HepG2 (cell line): ENCODE results near the gene SPAG7. TPM values are rescaled to one million over a fixed set of nuclear protein-coding genes. Genes with fewer than 3 reads are reported as not detected.

Experiments used
- ATAC-seq: fragments of 200-7000 bp; cut with Tn5 transposase; 3 replicates; pipeline ENCODE4 v1.9.1; 2020; ENCODE audit warnings: mild to moderate bottlenecking, moderate library complexity
- BruUV-seq: library from RNA; stranded (reverse); fragments of 400-500 nt; replicated peaks from 2 replicates; lab custom pipeline; 2021; lab: Mats Ljungman, UMichigan
- CTCF ChIA-PET: fragments of 300-600 bp; formaldehyde crosslinking; extraction: SDS; loops from one replicate; lab custom pipeline; 2021; ENCODE audit warnings: low total read pairs, inconsistent platforms, low intra/inter-chr PET ratio; lab: Yijun Ruan, JAX
- POLR2A ChIA-PET: fragments of 350-600 bp; sonication (Branson Sonifier 250); formaldehyde crosslinking; loops from one replicate; lab custom pipeline; 2020; ENCODE audit warnings: antibody characterized with exemption, inconsistent platforms; lab: Yijun Ruan, JAX
- DNase-seq: peaks from one replicate; pipeline ENCODE4 v3.0.0-alpha.2; 2015; ENCODE audit warnings: low spot score
- FAIRE-seq: peaks from 3 replicates; lab custom pipeline; 2011; peaks lifted over from hg19 to GRCh38; lab: Jason Lieb, UNC
- H2AFZ ChIP-seq: one replicate; pipeline ENCODE4 v1.6.1; 2011; ENCODE audit warnings: low read length, inconsistent platforms
- H3K27ac ChIP-seq: fragments of 300-600 bp; 3 replicates; pipeline ENCODE4 v1.8.0; 2011; ENCODE audit warnings: mixed run types, mild to moderate bottlenecking, mixed read lengths, low read length, inconsistent platforms; ENCODE audit not compliant: insufficient read depth; ENCODE audit errors: extremely low read length
- H3K27me3 ChIP-seq, 2 experiments: fragments of 200-600 bp in 1 of 2; 2 replicates in 1 of 2; 3 replicates in 1 of 2; pipeline versions ENCODE4 v1.6.0 to v1.8.0; 2011; ENCODE audit warnings: low read length in 2 of 2, mild to moderate bottlenecking in 2 of 2, moderate library complexity in 2 of 2, inconsistent platforms in 1 of 2; ENCODE audit not compliant: insufficient read depth in 2 of 2, control insufficient read depth in 1 of 2
- H3K36me3 ChIP-seq, 2 experiments: fragments of 200-600 bp in 1 of 2; replicated peaks in 1 of 2; 2 replicates in 1 of 2; 3 replicates in 1 of 2; pipeline versions ENCODE4 v1.5.1 to v1.8.0; 2011; ENCODE audit warnings: low read length in 2 of 2, inconsistent platforms in 1 of 2; ENCODE audit not compliant: insufficient read depth in 2 of 2, control insufficient read depth in 1 of 2
- H3K4me1 ChIP-seq: 2 replicates; pipeline ENCODE4 v1.5.1; 2012; ENCODE audit warnings: low read length, inconsistent platforms; ENCODE audit not compliant: insufficient read depth
- H3K4me2 ChIP-seq: 2 replicates; pipeline ENCODE4 v1.6.0; 2011; ENCODE audit warnings: low read depth, low read length, inconsistent platforms
- H3K4me3 ChIP-seq, 3 experiments: fragments of 200-600 bp in 1 of 3; sonication (generic), shearing (Covaris generic) in 1 of 3; replicated peaks in 1 of 3; 2 replicates each; pipeline ENCODE4 v1.5.1; 2011 to 2016; ENCODE audit warnings: low read length in 3 of 3, inconsistent platforms in 2 of 3, low read depth in 2 of 3, mild to moderate bottlenecking in 2 of 3, control low read depth in 1 of 3, mixed read lengths in 1 of 3; ENCODE audit not compliant: insufficient read depth in 1 of 3
- H3K79me2 ChIP-seq: one replicate; pipeline ENCODE4 v1.6.1; 2011; ENCODE audit warnings: low read length, inconsistent platforms; ENCODE audit not compliant: insufficient read depth
- H3K9ac ChIP-seq: 2 replicates; pipeline ENCODE4 v1.6.0; 2011; ENCODE audit warnings: mild to moderate bottlenecking, low read depth, low read length, inconsistent platforms; ENCODE audit not compliant: insufficient read depth
- H3K9me3 ChIP-seq: 2 replicates; pipeline ENCODE4 v1.5.1; 2012; ENCODE audit warnings: mild to moderate bottlenecking, low read length
- H4K20me1 ChIP-seq: 2 replicates; pipeline ENCODE4 v1.6.0; 2011; ENCODE audit warnings: inconsistent platforms, mild to moderate bottlenecking, low read length, moderate library complexity; ENCODE audit not compliant: insufficient read depth
- CEBPG ChIP-seq: IDR thresholded peaks from 2 replicates; pipeline ENCODE4 v1.6.1; 2016
- GABPA ChIP-seq, 2 experiments: IDR thresholded peaks; 2 replicates each; pipeline ENCODE4 v1.6.1; 2011 to 2016; ENCODE audit warnings: low read depth in 2 of 2, low read length in 1 of 2, missing biosample characterization in 1 of 2, missing genetic modification characterization in 1 of 2
- HIVEP1 ChIP-seq: sonication (generic); formaldehyde crosslinking; IDR thresholded peaks from 2 replicates; pipeline ENCODE4 v1.4.0; 2020; ENCODE audit warnings: mild to moderate bottlenecking, missing genetic modification reagents
- JUNB ChIP-seq: sonication (generic); formaldehyde crosslinking; IDR thresholded peaks from 2 replicates; pipeline ENCODE4 v1.8.0; 2022; ENCODE audit warnings: missing genetic modification reagents, mild to moderate bottlenecking, borderline replicate concordance
- MATR3 ChIP-seq: sonication (generic); formaldehyde crosslinking; IDR thresholded peaks from 2 replicates; pipeline ENCODE4 v1.4.0; 2020; ENCODE audit warnings: missing genetic modification reagents
- MBNL3 ChIP-seq: fragments of 250-450 bp; sonication (Bioruptor Pico); conservative IDR thresholded peaks from 2 replicates; pipeline ENCODE4 v1.8.0; 2022; ENCODE audit warnings: mild to moderate bottlenecking, inconsistent platforms
- MTA1 ChIP-seq: sonication (generic); formaldehyde crosslinking; IDR thresholded peaks from 2 replicates; pipeline ENCODE4 v1.4.0; 2020; ENCODE audit warnings: missing genetic modification reagents, mild to moderate bottlenecking, borderline replicate concordance
- MYC ChIP-seq: sonication (generic); formaldehyde crosslinking; IDR thresholded peaks from 2 replicates; pipeline ENCODE4 v1.9.0; 2021; ENCODE audit warnings: missing genetic modification reagents, borderline replicate concordance
- NRL ChIP-seq: sonication (generic); formaldehyde crosslinking; IDR thresholded peaks from 2 replicates; pipeline ENCODE4 v1.5.0; 2020; ENCODE audit warnings: missing genetic modification reagents, mild to moderate bottlenecking, moderate library complexity, borderline replicate concordance
- RBAK ChIP-seq: sonication (generic); formaldehyde crosslinking; IDR thresholded peaks from 2 replicates; pipeline ENCODE4 v1.5.1; 2020; ENCODE audit warnings: mild to moderate bottlenecking, missing genetic modification reagents
- SMARCC2 ChIP-seq: fragments of 450-650 bp; IDR thresholded peaks from 2 replicates; pipeline ENCODE4 v1.6.1; 2017; ENCODE audit warnings: antibody characterized with exemption, mild to moderate bottlenecking
- ZBTB3 ChIP-seq: sonication (generic); formaldehyde crosslinking; IDR thresholded peaks from 2 replicates; pipeline ENCODE4 v1.4.0; 2020; ENCODE audit warnings: low read depth, mild to moderate bottlenecking, moderate library complexity, missing genetic modification reagents, borderline replicate concordance
- ZGPAT ChIP-seq: IDR thresholded peaks from 2 replicates; pipeline ENCODE4 v1.6.1; 2016; ENCODE audit warnings: mild to moderate bottlenecking
- ZNF138 ChIP-seq: sonication (generic); formaldehyde crosslinking; IDR thresholded peaks from 2 replicates; pipeline ENCODE4 v1.5.0; 2020; ENCODE audit warnings: mild to moderate bottlenecking, low read depth, missing genetic modification reagents
- ZNF142 ChIP-seq: sonication (generic); formaldehyde crosslinking; IDR thresholded peaks from 2 replicates; pipeline ENCODE4 v1.4.0; 2020; ENCODE audit warnings: missing genetic modification reagents
- WGBS: methylation state at CpG from one replicate; pipeline ENCODE4 v1.1.6; 2017; ENCODE audit warnings: low lambda C conversion rate; 5-methylcytosine and 5-hydroxymethylcytosine counted together
- in situ Hi-C: cut with HindIII; loops from 2 replicates; pipeline ENCODE4 v1.10.0; 2017; ENCODE audit warnings: low pct_unique_long_range_greater_than_20kb; ENCODE audit not compliant: extremely low pct_ligation_motif_present
- intact Hi-C: fragments of 100-400 bp; cut with micrococcal nuclease; formaldehyde crosslinking; loops from one replicate; pipeline ENCODE4 v1.10.0; 2022; ENCODE audit not compliant: unreplicated experiment
- polyA plus RNA-seq, 8 experiments: library from polyadenylated mRNA; depleted of rRNA in 3 of 8; stranded (reverse) in 7 of 8; unstranded in 1 of 8; fragments of >200 nt; fragmentation: Illumina TruSeq in 4 of 8; extraction: Trizol in 4 of 8; gene quantifications; 2 replicates each; pipeline versions ENCODE4 v1.2.1 to v1.2.3, GENCODE V29; 2011 to 2016; ENCODE audit warnings: low read depth in 4 of 8, missing spikeins in 1 of 8, mixed read lengths in 1 of 8; ENCODE audit not compliant: insufficient read depth in 1 of 8
- total RNA-seq, 5 experiments: library from RNA; depleted of rRNA; stranded (reverse); fragments of >200 nt; fragmentation: Illumina TruSeq; extraction: Trizol; gene quantifications; 2 replicates each; pipeline ENCODE4 v1.2.3, GENCODE V29; 2016; ENCODE audit warnings: low read depth in 1 of 5

The SPAG7 gene
- total and polyA plus RNA-seq, 2 of the 13 experiments (the other 11 are each of a cell fraction or from before 2014, with no cell fraction given): 51.0 to 59.0 TPM

- Histone ChIP-seq H3K27ac (no peak overlapping the region), H4K20me1 (no peaks in the 10 kb centered on the region), H3K9ac (peak overlapping the region; percentile 17; the same call in 1 of the 2 replicates), H3K36me3 (peaks cover 0 to 13% of the 10 kb centered on the region in 2 experiments; a peak in 3 of 5 replicates), H3K27me3 (no peaks in the 10 kb centered on the region), H3K4me3 (peak overlapping the region in 2 of 3 experiments; percentile 31 to 46; a peak in 2 of 6 replicates), H2AFZ (no peak overlapping the region), H3K9me3 (no peaks in the 10 kb centered on the region), H3K4me2 (peak overlapping the region; percentile 69), H3K4me1 (peaks cover 22% of the 10 kb centered on the region), H3K79me2 (peaks cover 15% of the 10 kb centered on the region)
- peak; percentile 46 for DNase-seq
- POLR2A ChIA-PET: interaction anchor here (0.8 to 1.5 kb wide), 5 partner anchors 14 to 33 kb away, joined by 3 to 11 read pairs (median 4); partner anchors contain the start of genes ENO3, PFN1 and SPAG7
- 66% methylated on average over 7 of the region's 14 CpGs for WGBS
- intact Hi-C loops: loop anchor here (1.0 kb wide), 1 partner anchor 25 kb away; no protein-coding TSS in a partner anchor
- in situ Hi-C loops: no loop called here
- CTCF ChIA-PET: interaction anchor here (2.0 kb wide), 1 partner anchor 25 kb away, joined by 10 read pairs; no protein-coding TSS in a partner anchor
- ATAC-seq: peak; percentile 91
- FAIRE-seq: peak; percentile 56
- no TSS peak for BruUV-seq
- 0 out of 2 replicates have a peak, but pooled peaks have one; percentile 17 for TF ChIP-seq HIVEP1 (CRISPR knock-in tag)
- no peak for TF ChIP-seq ZNF142 (CRISPR knock-in tag)
- TF ChIP-seq MBNL3: no peak
- TF ChIP-seq MATR3 (CRISPR knock-in tag): no peak
- peak; percentile 23; the same call in 1 of the 2 replicates for TF ChIP-seq MTA1 (CRISPR knock-in tag)
- no peak for TF ChIP-seq GABPA (IDR thresholded peaks at IDR 0.05; ENCODE audit: low read depth, low read length)
- TF ChIP-seq GABPA (CRISPR knock-in tag; IDR thresholded peaks at IDR 0.05; ENCODE audit: low read depth): peak; percentile 41; the same call in 1 of the 2 replicates
- TF ChIP-seq ZGPAT (CRISPR knock-in tag): 0 out of 2 replicates have a peak, but pooled peaks have one; percentile 22
- no peak for TF ChIP-seq ZBTB3
- peak; percentile 47; the same call in 1 of the 2 replicates for TF ChIP-seq MYC (CRISPR knock-in tag)
- TF ChIP-seq NRL (CRISPR knock-in tag): no peak
- no peak for TF ChIP-seq JUNB (CRISPR knock-in tag)
- no peak for TF ChIP-seq CEBPG (CRISPR knock-in tag)
- no peak for TF ChIP-seq SMARCC2
- TF ChIP-seq ZNF138 (CRISPR knock-in tag): no peak
- TF ChIP-seq RBAK (CRISPR knock-in tag): no peak
Observed at GRCh38 chr17:4934173-4934979, 33.2 kb downstream of the SPAG7 start.
